Measurements from ENCODE around the gene ADAM10.

Gene ADAM10

GRCh38 chr15:58758141-58758540, 8.6 kb upstream of the ADAM10 start:
- Histone ChIP-seq H3K27ac (replicated peaks) (no peak overlapping the region; the same call in 1 of the 2 replicates), H3K27me3 (ENCODE audit: insufficient read depth, poor library complexity, severe bottlenecking) (no peaks in the 10 kb centered on the region), H3K4me3 (replicated peaks; ENCODE audit: insufficient read depth, low read length) (no peak overlapping the region)
- no peak for DNase-seq (ENCODE audit: low read depth in 1 of 2, low spot score in 1 of 2)
- TF ChIP-seq CTCF (IDR thresholded peaks at IDR 0.05; ENCODE audit: insufficient read depth, low read length) (no peak), GABPA (IDR thresholded peaks at IDR 0.05; ENCODE audit: low read depth) (no peak), POLR2AphosphoS5 (IDR thresholded peaks at IDR 0.05; ENCODE audit: low read depth) (no peak), SPI1 (IDR thresholded peaks at IDR 0.05; ENCODE audit: borderline replicate concordance, low read depth) (no peak)
- TF ChIP-seq, protein P1, sequence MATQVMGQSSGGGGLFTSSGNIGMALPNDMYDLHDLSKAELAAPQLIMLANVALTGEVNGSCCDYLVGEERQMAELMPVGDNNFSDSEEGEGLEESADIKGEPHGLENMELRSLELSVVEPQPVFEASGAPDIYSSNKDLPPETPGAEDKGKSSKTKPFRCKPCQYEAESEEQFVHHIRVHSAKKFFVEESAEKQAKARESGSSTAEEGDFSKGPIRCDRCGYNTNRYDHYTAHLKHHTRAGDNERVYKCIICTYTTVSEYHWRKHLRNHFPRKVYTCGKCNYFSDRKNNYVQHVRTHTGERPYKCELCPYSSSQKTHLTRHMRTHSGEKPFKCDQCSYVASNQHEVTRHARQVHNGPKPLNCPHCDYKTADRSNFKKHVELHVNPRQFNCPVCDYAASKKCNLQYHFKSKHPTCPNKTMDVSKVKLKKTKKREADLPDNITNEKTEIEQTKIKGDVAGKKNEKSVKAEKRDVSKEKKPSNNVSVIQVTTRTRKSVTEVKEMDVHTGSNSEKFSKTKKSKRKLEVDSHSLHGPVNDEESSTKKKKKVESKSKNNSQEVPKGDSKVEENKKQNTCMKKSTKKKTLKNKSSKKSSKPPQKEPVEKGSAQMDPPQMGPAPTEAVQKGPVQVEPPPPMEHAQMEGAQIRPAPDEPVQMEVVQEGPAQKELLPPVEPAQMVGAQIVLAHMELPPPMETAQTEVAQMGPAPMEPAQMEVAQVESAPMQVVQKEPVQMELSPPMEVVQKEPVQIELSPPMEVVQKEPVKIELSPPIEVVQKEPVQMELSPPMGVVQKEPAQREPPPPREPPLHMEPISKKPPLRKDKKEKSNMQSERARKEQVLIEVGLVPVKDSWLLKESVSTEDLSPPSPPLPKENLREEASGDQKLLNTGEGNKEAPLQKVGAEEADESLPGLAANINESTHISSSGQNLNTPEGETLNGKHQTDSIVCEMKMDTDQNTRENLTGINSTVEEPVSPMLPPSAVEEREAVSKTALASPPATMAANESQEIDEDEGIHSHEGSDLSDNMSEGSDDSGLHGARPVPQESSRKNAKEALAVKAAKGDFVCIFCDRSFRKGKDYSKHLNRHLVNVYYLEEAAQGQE (IDR thresholded peaks at IDR 0.05; ENCODE audit: insufficient replicate concordance, low read depth): no peak

- Histone ChIP-seq H3K27ac (replicated peaks) (no peak overlapping the region), H3K27me3 (ENCODE audit: insufficient read depth, poor library complexity, severe bottlenecking) (no peaks in the 10 kb centered on the region), H3K4me3 (replicated peaks; ENCODE audit: insufficient read depth, low read length) (no peak overlapping the region)
- TF ChIP-seq SPI1 (IDR thresholded peaks at IDR 0.05; ENCODE audit: borderline replicate concordance, low read depth) (no peak), POLR2AphosphoS5 (IDR thresholded peaks at IDR 0.05; ENCODE audit: low read depth) (no peak), GABPA (IDR thresholded peaks at IDR 0.05; ENCODE audit: low read depth) (no peak), CTCF (IDR thresholded peaks at IDR 0.05; ENCODE audit: insufficient read depth, low read length) (no peak)
- TF ChIP-seq, protein P1 (IDR thresholded peaks at IDR 0.05; ENCODE audit: insufficient replicate concordance, low read depth): no peak
- DNase-seq (ENCODE audit: low read depth in 1 of 2, low spot score in 1 of 2): no peak
Measured at GRCh38 chr15:58755956-58756355, 6.4 kb upstream of the ADAM10 start.

GRCh38 chr15:58755350-58755749, 5.8 kb upstream of the ADAM10 start:
- H3K4me3 ChIP-seq (replicated peaks; ENCODE audit: insufficient read depth, low read length): no peak overlapping the region
- no peak for TF ChIP-seq POLR2AphosphoS5 (IDR thresholded peaks at IDR 0.05; ENCODE audit: low read depth)
- TF ChIP-seq, protein P1 (IDR thresholded peaks at IDR 0.05; ENCODE audit: insufficient replicate concordance, low read depth): no peak
- no peak for TF ChIP-seq SPI1 (IDR thresholded peaks at IDR 0.05; ENCODE audit: borderline replicate concordance, low read depth)
- TF ChIP-seq GABPA (IDR thresholded peaks at IDR 0.05; ENCODE audit: low read depth): no peak
- TF ChIP-seq CTCF (IDR thresholded peaks at IDR 0.05; ENCODE audit: insufficient read depth, low read length): no peak
- no peak overlapping the region for H3K27ac ChIP-seq (replicated peaks)

More at GRCh38 chr15:58755350-58755749, 5.8 kb upstream of the ADAM10 start:
- DNase-seq (ENCODE audit: low read depth in 1 of 2, low spot score in 1 of 2): no peak
- H3K27me3 ChIP-seq (ENCODE audit: insufficient read depth, poor library complexity, severe bottlenecking): no peaks in the 10 kb centered on the region

Data from HL-60 (cell line).